Left lobe of liver (tissue), 2 donors: ENCODE measurements around the gene CLSTN2. TPM values are rescaled to one million over a fixed set of nuclear protein-coding genes. Genes with fewer than 3 reads are reported as not detected.

Experiments used
- ATAC-seq: fragments of 200-7000 bp; cut with Tn5 transposase; one replicate; pipeline ENCODE4 v1.9.1; 2020; ENCODE audit warnings: mild to moderate bottlenecking, moderate library complexity
- DNase-seq: peaks from one replicate; pipeline ENCODE4 v3.0.0-alpha.2; 2020; ENCODE audit warnings: low spot score
- total RNA-seq: library from RNA; stranded (reverse); gene quantifications from one replicate; pipeline ENCODE4 v1.2.1, GENCODE V29; 2021
- donor health status: DM: no; HTN: no; CAD: no; lungs with moderate emphysema.
- donor health status: DM: no; HTN: yes; CAD: no.

Gene CLSTN2
- total RNA-seq, 1 donor from 2014 or later = 1.9 TPM

- ATAC-seq (no peak), DNase-seq (no peak)
Observed at GRCh38 chr3:140316868-140317400, 381.9 kb downstream of the CLSTN2 start.

GRCh38 chr3:140319739-140320138 is 384.8 kb downstream of the CLSTN2 start:
- ATAC-seq = no peak
- no peak for DNase-seq

- ATAC-seq (no peak), DNase-seq (no peak)
Observed at GRCh38 chr3:140323561-140323960, 388.6 kb downstream of the CLSTN2 start.

GRCh38 chr3:140332131-140332530 is 397.1 kb downstream of the CLSTN2 start:
- DNase-seq = no peak
- ATAC-seq = no peak

GRCh38 chr3:140334132-140334929 is 399.3 kb downstream of the CLSTN2 start:
- DNase-seq (no peak), ATAC-seq (no peak)

GRCh38 chr3:140336465-140336864 is 401.5 kb downstream of the CLSTN2 start:
- ATAC-seq (no peak), DNase-seq (no peak)

- DNase-seq (no peak), ATAC-seq (no peak)
Observed at GRCh38 chr3:140338916-140339315, 403.9 kb downstream of the CLSTN2 start.

GRCh38 chr3:140341203-140341602 is 406.2 kb downstream of the CLSTN2 start:
- DNase-seq = no peak
- no peak for ATAC-seq

- no peak for DNase-seq
- ATAC-seq = no peak
Observed at GRCh38 chr3:140341817-140342403, 406.9 kb downstream of the CLSTN2 start.

GRCh38 chr3:140342668-140343067 is 407.7 kb downstream of the CLSTN2 start:
- ATAC-seq = no peak
- DNase-seq = no peak

GRCh38 chr3:140343211-140344081 is 408.5 kb downstream of the CLSTN2 start:
- ATAC-seq = no peak
- DNase-seq = no peak

- DNase-seq = no peak
- no peak for ATAC-seq
Observed at GRCh38 chr3:140344082-140344454, 409.1 kb downstream of the CLSTN2 start.

GRCh38 chr3:140344601-140345205 is 409.7 kb downstream of the CLSTN2 start:
- DNase-seq (no peak), ATAC-seq (no peak)

- ATAC-seq (no peak), DNase-seq (no peak)
Observed at GRCh38 chr3:140347151-140347550, 412.2 kb downstream of the CLSTN2 start.

GRCh38 chr3:140349938-140350337 is 415.0 kb downstream of the CLSTN2 start:
- DNase-seq = no peak

GRCh38 chr3:140351466-140351865 is 416.5 kb downstream of the CLSTN2 start:
- DNase-seq = no peak
- no peak for ATAC-seq

More at GRCh38 chr3:140349938-140350337, 415.0 kb downstream of the CLSTN2 start:
- no peak for ATAC-seq

GRCh38 chr3:140355481-140355880 is 420.5 kb downstream of the CLSTN2 start:
- DNase-seq (no peak), ATAC-seq (no peak)

GRCh38 chr3:140358686-140359085 is 423.7 kb downstream of the CLSTN2 start:
- no peak for ATAC-seq
- no peak for DNase-seq

- DNase-seq (no peak), ATAC-seq (no peak)
Observed at GRCh38 chr3:140359233-140359995, 424.4 kb downstream of the CLSTN2 start.

GRCh38 chr3:140360332-140360731 is 425.3 kb downstream of the CLSTN2 start:
- DNase-seq (no peak), ATAC-seq (peak; percentile 62)
